Activated gamma-delta T cell treated with anti-CD3 and anti-CD28 coated beads, Interleukin-2, amount 50 U/mL, for 16 hours (primary cell): ENCODE data around the gene RTN4IP1.
"Not testable (repeated sequence)": the region's sequence is repeated elsewhere in the genome, so short reads cannot be mapped to it uniquely, and the experiment has no call there.

Experiments
- DNase-seq: peaks from one replicate; pipeline ENCODE4 v3.0.0-alpha.2; 2020; ENCODE audit warnings: low read depth

The RTN4IP1 gene

GRCh38 chr6:106627760-106628159 is 1.5 kb downstream of the RTN4IP1 start:
- DNase-seq, result not testable (repeated sequence)

DNA sequence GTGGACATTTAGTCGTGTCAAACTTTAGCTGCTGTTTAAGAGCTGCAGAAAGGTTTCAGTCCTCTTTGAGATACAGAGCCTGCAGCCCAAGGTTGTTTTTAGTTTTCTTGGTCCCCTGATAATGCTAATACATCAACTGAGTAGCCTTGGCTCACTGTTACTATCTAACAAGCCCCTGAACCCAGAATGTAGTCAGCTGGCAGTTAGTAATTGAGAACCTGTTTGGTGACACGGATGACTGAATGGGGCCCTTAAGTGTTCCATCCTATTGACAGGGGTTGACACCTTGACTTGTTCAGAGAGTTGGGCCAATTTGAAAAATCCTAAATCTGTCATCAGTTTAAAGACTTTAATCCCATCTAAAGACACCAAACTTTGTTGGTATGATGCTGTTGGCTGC is 2.8 kb downstream of the RTN4IP1 start:
- no peak for DNase-seq

DNA sequence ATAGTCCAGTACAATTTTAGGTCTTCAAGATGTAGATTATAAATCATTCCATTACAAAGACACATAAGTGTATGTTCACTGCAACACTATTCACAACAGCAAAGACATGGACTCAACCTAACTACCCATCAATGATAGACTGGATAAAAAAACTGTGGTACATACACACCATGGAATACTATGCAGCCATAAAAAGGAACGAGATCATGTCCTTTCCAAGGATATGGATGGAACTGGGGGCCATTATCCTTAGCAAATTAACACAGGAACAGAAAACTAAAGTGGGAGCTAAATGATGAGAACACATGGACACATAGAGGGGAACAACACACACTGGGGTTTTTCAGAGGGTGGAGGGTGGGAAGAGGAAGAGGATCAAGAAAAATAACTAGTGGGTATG is 6.3 kb downstream of the RTN4IP1 start:
- no peak for DNase-seq

DNA sequence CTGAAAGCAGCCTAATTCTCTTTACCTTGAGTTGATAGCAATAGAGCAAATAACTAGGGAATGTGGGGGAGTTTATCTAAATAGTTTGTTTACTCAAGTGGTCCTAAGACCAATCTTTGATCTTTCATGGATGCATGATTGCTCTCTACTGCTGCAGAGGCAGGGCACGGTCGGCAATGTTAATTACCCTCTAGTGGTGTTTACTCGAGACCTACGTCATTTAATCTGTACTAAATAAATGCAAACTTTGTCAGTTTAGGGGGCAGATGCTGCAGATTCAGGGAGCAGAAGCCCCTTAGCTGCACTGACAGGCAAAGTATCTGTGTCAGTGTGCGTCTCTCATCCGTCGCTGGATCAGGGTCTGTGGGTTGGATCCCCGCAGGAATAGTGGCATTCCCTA is 6.9 kb downstream of the RTN4IP1 start:
- no peak for DNase-seq

GRCh38 chr6:106620931-106621672 is 8.2 kb downstream of the RTN4IP1 start:
- DNase-seq, result no peak

DNA sequence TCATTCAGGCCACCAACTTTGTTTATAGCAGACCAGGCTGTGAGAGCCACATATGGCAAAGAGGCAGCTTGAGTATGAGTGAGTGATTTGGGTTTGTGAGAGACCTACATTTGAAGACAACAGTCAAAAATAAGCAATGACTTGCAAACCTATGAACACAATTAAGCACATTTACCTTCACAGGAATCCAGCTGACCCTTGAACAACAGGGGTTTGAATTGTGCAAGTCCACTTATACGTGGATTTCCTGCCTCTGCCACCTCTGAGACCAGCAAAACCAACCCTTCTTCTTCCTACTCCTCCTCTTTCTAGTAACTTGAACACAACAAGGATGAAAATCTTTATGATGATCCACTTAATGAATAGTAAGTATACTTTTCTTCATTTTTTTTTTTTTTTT is 10.1 kb downstream of the RTN4IP1 start:
- DNase-seq, result no peak

GRCh38 chr6:106618324-106618723 is 11.0 kb downstream of the RTN4IP1 start:
- DNase-seq, result no peak

- no peak for DNase-seq
Observed at GRCh38 chr6:106617857-106618256, 11.4 kb downstream of the RTN4IP1 start.

- DNase-seq, result no peak
Observed at GRCh38 chr6:106617302-106617701, 12.0 kb downstream of the RTN4IP1 start.

GRCh38 chr6:106614592-106615257 is 14.6 kb downstream of the RTN4IP1 start:
- DNase-seq, result no peak

- DNase-seq, result no peak
Observed at GRCh38 chr6:106614166-106614565, 15.1 kb downstream of the RTN4IP1 start.

DNA sequence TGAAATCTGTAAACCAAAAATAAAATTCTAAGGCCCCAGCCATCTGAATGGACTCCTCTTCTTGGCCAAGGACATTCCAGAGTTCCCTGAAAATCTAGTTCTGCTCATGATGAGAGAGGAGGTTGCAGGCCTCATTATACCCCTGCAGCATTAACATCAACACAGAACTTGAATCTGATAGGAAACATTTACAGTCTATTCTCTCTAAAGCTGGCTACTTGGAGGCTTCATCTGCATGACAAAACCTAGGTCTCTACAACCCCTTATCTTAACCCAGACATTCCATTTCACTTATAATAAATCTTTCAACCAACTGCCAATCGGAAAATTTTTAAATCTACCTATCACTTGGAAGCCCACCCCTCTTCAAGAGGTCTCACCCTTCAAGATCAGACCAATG is 15.7 kb downstream of the RTN4IP1 start:
- DNase-seq, result no peak

GRCh38 chr6:106612671-106613416 is 16.5 kb downstream of the RTN4IP1 start:
- DNase-seq, result no peak

GRCh38 chr6:106611030-106611429 is 18.3 kb downstream of the RTN4IP1 start:
- DNase-seq, result no peak

GRCh38 chr6:106609699-106610098 is 19.6 kb downstream of the RTN4IP1 start:
- DNase-seq, result no peak

- DNase-seq, result no peak
Observed at GRCh38 chr6:106608080-106608668, 21.1 kb downstream of the RTN4IP1 start.

DNA sequence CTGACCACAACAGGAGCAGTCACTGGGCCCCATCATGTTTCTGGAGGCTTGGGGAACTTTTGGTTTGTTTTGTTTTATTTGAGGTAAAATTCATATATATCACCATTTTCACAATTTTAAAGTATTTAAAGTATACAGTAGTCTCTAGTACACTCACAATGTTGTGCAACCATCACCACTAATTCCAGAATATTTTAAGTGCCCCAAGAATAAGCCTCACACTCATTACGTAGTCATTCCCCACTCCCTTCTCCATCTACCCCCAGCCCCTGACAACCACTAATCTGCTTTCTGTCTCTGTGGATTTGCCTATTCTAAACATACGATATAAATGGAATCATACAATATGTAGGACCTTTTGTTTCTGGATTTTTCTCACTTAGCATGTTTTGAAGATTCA is 29.0 kb downstream of the RTN4IP1 start:
- no peak for DNase-seq

GRCh38 chr6:106599440-106599839 is 29.9 kb downstream of the RTN4IP1 start:
- DNase-seq, result no peak

GRCh38 chr6:106591111-106591825 is 38.0 kb downstream of the RTN4IP1 start:
- no peak for DNase-seq

DNA sequence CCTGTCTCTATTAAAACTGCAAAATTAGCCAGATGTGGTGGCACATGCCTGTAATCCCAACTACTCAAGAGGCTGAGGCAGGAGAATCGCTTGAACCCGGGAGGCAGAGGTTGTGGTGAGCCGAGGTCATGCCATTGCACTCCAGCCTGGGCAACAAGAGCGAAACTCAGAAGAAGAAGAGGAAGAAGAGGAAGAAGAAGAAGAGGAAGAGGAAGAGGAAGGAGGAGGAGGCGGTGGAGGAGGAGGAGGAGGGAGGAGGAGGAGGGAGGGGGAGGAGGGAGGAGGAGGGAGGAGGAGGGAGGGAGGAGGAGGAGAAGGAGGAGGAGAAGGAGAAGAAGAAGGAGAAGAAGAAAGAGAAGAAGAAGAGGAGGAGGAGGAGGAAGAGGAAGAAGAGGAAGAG is 40.4 kb downstream of the RTN4IP1 start:
- not testable (repeated sequence) for DNase-seq

GRCh38 chr6:106586815-106587415 is 42.4 kb downstream of the RTN4IP1 start:
- DNase-seq, result no peak

- no peak for DNase-seq
Observed at GRCh38 chr6:106581468-106581867, 47.8 kb downstream of the RTN4IP1 start.
